ENCODE results near the gene TCF15. TPM values are rescaled to one million over a fixed set of nuclear protein-coding genes. Genes with fewer than 3 reads are reported as not detected.

The TCF15 gene
- total RNA-seq (not detected in 2 replicates), polyA plus RNA-seq (not detected in 2 replicates)

GRCh38 chr20:610130-611046 is at the start of gene TCF15:
Gene TCF15 (minus strand): TSS chr20:610309. CDS start chr20:610237, 72 bp downstream.
- no peak within 1 kb of the TSS for H2AFZ ChIP-seq
- peaks cover 70% of the 10 kb centered on the region for H3K27me3 ChIP-seq
- H3K9me2 ChIP-seq (replicated peaks; ENCODE audit: insufficient read depth), result no peaks in the 10 kb centered on the region
- H3K4me1 ChIP-seq (ENCODE audit: insufficient read depth), result no peaks in the 10 kb centered on the region
- H3K79me2 ChIP-seq, result no peaks in the 10 kb centered on the region
- H3K9me3 ChIP-seq (ENCODE audit: low read depth), result no peaks in the 10 kb centered on the region
- H3K27ac ChIP-seq, result no peak within 1 kb of the TSS
- WGBS (ENCODE audit: low lambda C conversion rate, missing lambda C conversion rate), result 38% methylated on average over 20 of the region's 84 CpGs
- peak within 1 kb of the TSS; percentile 67 for H3K4me2 ChIP-seq
- H4K20me1 ChIP-seq (ENCODE audit: insufficient read depth, poor library complexity, severe bottlenecking), result no peaks in the 10 kb centered on the region
- H3K36me3 ChIP-seq (replicated peaks; ENCODE audit: insufficient read depth, low read depth), result no peaks in the 10 kb centered on the region
- H3K4me3 ChIP-seq, result no peak within 1 kb of the TSS
- DNase-seq (ENCODE audit: low spot score), result peak; percentile 23
- TF ChIP-seq EZH2phosphoT487 (IDR thresholded peaks at IDR 0.05; ENCODE audit: low read depth, severe bottlenecking, unreplicated experiment) (peak; percentile 75), CTCF (IDR thresholded peaks at IDR 0.05; ENCODE audit: poor library complexity) (no peak)

- Histone ChIP-seq H4K20me1 (ENCODE audit: insufficient read depth, poor library complexity, severe bottlenecking) (no peaks in the 10 kb centered on the region), H3K9me3 (ENCODE audit: low read depth) (no peaks in the 10 kb centered on the region), H3K36me3 (replicated peaks; ENCODE audit: insufficient read depth, low read depth) (no peaks in the 10 kb centered on the region), H3K4me2 (no peak overlapping the region), H2AFZ (no peak overlapping the region), H3K27me3 (peaks cover 64% of the 10 kb centered on the region), H3K4me3 (no peak overlapping the region), H3K27ac (no peak overlapping the region), H3K79me2 (no peaks in the 10 kb centered on the region), H3K9me2 (replicated peaks; ENCODE audit: insufficient read depth) (no peaks in the 10 kb centered on the region), H3K4me1 (ENCODE audit: insufficient read depth) (peaks cover 3% of the 10 kb centered on the region)
- WGBS (ENCODE audit: low lambda C conversion rate, missing lambda C conversion rate), result 23% methylated on average over 5 of the region's 5 CpGs
- DNase-seq (ENCODE audit: low spot score), result no peak
- TF ChIP-seq CTCF (IDR thresholded peaks at IDR 0.05; ENCODE audit: poor library complexity), result no peak
- TF ChIP-seq EZH2phosphoT487 (IDR thresholded peaks at IDR 0.05; ENCODE audit: low read depth, severe bottlenecking, unreplicated experiment), result no peak
- TF ChIP-seq EZH2 (IDR thresholded peaks at IDR 0.05; ENCODE audit: borderline replicate concordance), result no peak
Measured at GRCh38 chr20:658731-659291, 48.7 kb upstream of the TCF15 start.

- H3K27ac ChIP-seq, result no peak overlapping the region
- DNase-seq (ENCODE audit: low spot score), result no peak
- no peak overlapping the region for H2AFZ ChIP-seq
- TF ChIP-seq CTCF (IDR thresholded peaks at IDR 0.05; ENCODE audit: poor library complexity), result no peak
- no peak for TF ChIP-seq EZH2phosphoT487 (IDR thresholded peaks at IDR 0.05; ENCODE audit: low read depth, severe bottlenecking, unreplicated experiment)
- no peak for TF ChIP-seq EZH2 (IDR thresholded peaks at IDR 0.05; ENCODE audit: borderline replicate concordance)
- H4K20me1 ChIP-seq (ENCODE audit: insufficient read depth, poor library complexity, severe bottlenecking), result no peaks in the 10 kb centered on the region
- H3K9me2 ChIP-seq (replicated peaks; ENCODE audit: insufficient read depth), result no peaks in the 10 kb centered on the region
- no peak overlapping the region for H3K4me2 ChIP-seq
- H3K4me3 ChIP-seq, result no peak overlapping the region
- no peaks in the 10 kb centered on the region for H3K36me3 ChIP-seq (replicated peaks; ENCODE audit: insufficient read depth, low read depth)
- H3K9me3 ChIP-seq (ENCODE audit: low read depth), result no peaks in the 10 kb centered on the region
- H3K27me3 ChIP-seq, result peaks cover 62% of the 10 kb centered on the region
- no peaks in the 10 kb centered on the region for H3K79me2 ChIP-seq
- WGBS (ENCODE audit: low lambda C conversion rate, missing lambda C conversion rate), result 44% methylated on average over 2 of the region's 2 CpGs
- H3K4me1 ChIP-seq (ENCODE audit: insufficient read depth), result peaks cover 7% of the 10 kb centered on the region
Measured at GRCh38 chr20:658202-658601, 48.1 kb upstream of the TCF15 start.

All from hepatocyte (in vitro differentiated cells).